CD4-positive, CD25-positive, alpha-beta regulatory T cell (primary cell): Measurements from ENCODE around the gene VWA8. TPM values are rescaled to one million over a fixed set of nuclear protein-coding genes. Genes with fewer than 3 reads are reported as not detected.
A peak's percentile ranks its signal among the peaks of the same experiment; 100 is the strongest.

Experiments used
- ATAC-seq, 2 donors: fragments of 150-1000 bp; cut with Tn5 transposase; one replicate each; pipeline ENCODE4 v1.10.0; 2021; ENCODE audit warnings: low read depth in 2 of 2, moderate number of reproducible peaks in 2 of 2, moderate library complexity in 1 of 2
- DNase-seq, 3 donors: peaks; one replicate each; pipeline versions ENCODE4 v3.0.0 to v3.0.0-alpha.2; 2012 to 2022; ENCODE audit warnings: mixed read lengths in 1 of 3
- H3K27ac ChIP-seq: one replicate; pipeline ENCODE4 v1.7.0; 2013; ENCODE audit warnings: mild to moderate bottlenecking, low read length; ENCODE audit not compliant: insufficient read depth, poor library complexity, severe bottlenecking
- H3K27me3 ChIP-seq: one replicate; pipeline ENCODE4 v1.7.0; 2013; ENCODE audit warnings: low read length; ENCODE audit not compliant: control insufficient read depth, insufficient read depth
- H3K36me3 ChIP-seq: one replicate; pipeline ENCODE4 v1.7.0; 2013; ENCODE audit warnings: mild to moderate bottlenecking, low read length, moderate library complexity; ENCODE audit not compliant: control insufficient read depth, insufficient read depth
- H3K4me1 ChIP-seq: 2 replicates; pipeline ENCODE4 v1.7.0; 2013; ENCODE audit warnings: mild to moderate bottlenecking, low read length; ENCODE audit not compliant: insufficient read depth, control insufficient read depth, poor library complexity, severe bottlenecking
- H3K4me3 ChIP-seq: one replicate; pipeline ENCODE4 v1.7.0; 2013; ENCODE audit warnings: low read depth, mild to moderate bottlenecking, low read length, moderate library complexity
- H3K9me3 ChIP-seq, 2 experiments: 1 replicate in 1 of 2; 2 replicates in 1 of 2; pipeline ENCODE4 v1.7.0; 2013; ENCODE audit warnings: low read length in 2 of 2, mild to moderate bottlenecking in 1 of 2, moderate library complexity in 1 of 2; ENCODE audit not compliant: control insufficient read depth in 2 of 2
- H3K27ac Mint-ChIP-seq, 3 donors: one replicate each; pipeline ENCODE4 v1.8.0; 2020 to 2022; ENCODE audit warnings: mild to moderate bottlenecking in 3 of 3, mixed read lengths in 3 of 3, moderate library complexity in 2 of 3
- H3K27me3 Mint-ChIP-seq: one replicate; pipeline ENCODE4 v1.8.0; 2022; ENCODE audit warnings: mild to moderate bottlenecking, mixed read lengths
- H3K36me3 Mint-ChIP-seq: one replicate; pipeline ENCODE4 v1.8.0; 2020; ENCODE audit warnings: mixed read lengths
- H3K4me1 Mint-ChIP-seq, 4 donors: one replicate each; pipeline ENCODE4 v1.8.0; 2020 to 2022; ENCODE audit warnings: mixed read lengths in 4 of 4, mild to moderate bottlenecking in 1 of 4
- H3K4me3 Mint-ChIP-seq, 4 donors: one replicate each; pipeline ENCODE4 v1.8.0; 2020 to 2022; ENCODE audit warnings: mild to moderate bottlenecking in 4 of 4, mixed read lengths in 4 of 4, moderate library complexity in 3 of 4
- H3K9me3 Mint-ChIP-seq, 7 donors: one replicate each; pipeline ENCODE4 v1.8.0; 2020 to 2022; ENCODE audit warnings: mixed read lengths in 7 of 7, mild to moderate bottlenecking in 3 of 7, moderate library complexity in 2 of 7
- polyA plus RNA-seq, 4 donors: library from polyadenylated mRNA; unstranded; fragments of 300-500 nt; fragmentation: Illumina TruSeq; gene quantifications; one replicate each; pipeline ENCODE4 v1.2.3, GENCODE V29; 2021
- total RNA-seq: library from RNA; stranded (reverse); gene quantifications from one replicate; pipeline ENCODE4 v1.2.3, GENCODE V29; 2022

VWA8 gene
- total and polyA plus RNA-seq, 5 donors from 2014 or later: 4.0 to 22.8 (median 4.5) TPM

GRCh38 chr13:41774605-41775218, 186.2 kb downstream of the VWA8 start:
- H3K9me3 Mint-ChIP-seq: no peaks in the 10 kb centered on the region
- Histone ChIP-seq H3K36me3 (peaks cover 7% of the 10 kb centered on the region), H3K9me3 (no peaks in the 10 kb centered on the region), H3K4me1 (no peaks in the 10 kb centered on the region), H3K27ac (no peak overlapping the region), H3K27me3 (no peaks in the 10 kb centered on the region), H3K4me3 (no peak overlapping the region)
- ATAC-seq: no peak
- H3K27me3 Mint-ChIP-seq: no peaks in the 10 kb centered on the region
- DNase-seq: no peak
- peaks cover 24% of the 10 kb centered on the region for H3K36me3 Mint-ChIP-seq
- H3K4me3 Mint-ChIP-seq: no peak overlapping the region
- H3K27ac Mint-ChIP-seq: no peak overlapping the region
- peaks cover 0 to 9% (median 0%) of the 10 kb centered on the region in 4 donors for H3K4me1 Mint-ChIP-seq

- Histone ChIP-seq H3K9me3 (no peaks in the 10 kb centered on the region), H3K4me3 (no peak overlapping the region), H3K27ac (no peak overlapping the region), H3K36me3 (no peaks in the 10 kb centered on the region), H3K27me3 (no peaks in the 10 kb centered on the region), H3K4me1 (no peaks in the 10 kb centered on the region)
- Mint-ChIP-seq H3K4me3 (no peak overlapping the region), H3K27ac (no peak overlapping the region), H3K4me1 (peaks cover 2 to 10% (median 8%) of the 10 kb centered on the region in 4 donors), H3K27me3 (no peaks in the 10 kb centered on the region), H3K9me3 (no peaks in the 10 kb centered on the region), H3K36me3 (peaks cover 34% of the 10 kb centered on the region)
- DNase-seq: no peak
- ATAC-seq: no peak
Observed at GRCh38 chr13:41767801-41768200, 193.1 kb downstream of the VWA8 start.

- H3K27ac Mint-ChIP-seq: peak overlapping the region in 1 of 3 donors; percentile 59
- Histone ChIP-seq H3K4me3 (no peak overlapping the region), H3K36me3 (peaks cover 3% of the 10 kb centered on the region), H3K27me3 (no peaks in the 10 kb centered on the region), H3K27ac (no peak overlapping the region), H3K9me3 (no peaks in the 10 kb centered on the region), H3K4me1 (no peaks in the 10 kb centered on the region)
- peaks cover 2 to 10% (median 8%) of the 10 kb centered on the region in 4 donors for H3K4me1 Mint-ChIP-seq
- H3K4me3 Mint-ChIP-seq: no peak overlapping the region
- no peaks in the 10 kb centered on the region for H3K9me3 Mint-ChIP-seq
- DNase-seq (no peak), ATAC-seq (no peak)
- no peaks in the 10 kb centered on the region for H3K27me3 Mint-ChIP-seq
- peaks cover 38% of the 10 kb centered on the region for H3K36me3 Mint-ChIP-seq
Observed at GRCh38 chr13:41766439-41766838, 194.5 kb downstream of the VWA8 start.

GRCh38 chr13:41765813-41766212, 195.1 kb downstream of the VWA8 start:
- no peak for DNase-seq
- no peak overlapping the region for H3K27ac Mint-ChIP-seq
- Histone ChIP-seq H3K27ac (no peak overlapping the region), H3K36me3 (peaks cover 3% of the 10 kb centered on the region), H3K27me3 (no peaks in the 10 kb centered on the region), H3K9me3 (no peaks in the 10 kb centered on the region), H3K4me3 (no peak overlapping the region), H3K4me1 (no peaks in the 10 kb centered on the region)
- H3K4me3 Mint-ChIP-seq: no peak overlapping the region
- ATAC-seq: no peak
- peaks cover 2 to 10% (median 8%) of the 10 kb centered on the region in 4 donors for H3K4me1 Mint-ChIP-seq
- no peaks in the 10 kb centered on the region for H3K9me3 Mint-ChIP-seq
- no peaks in the 10 kb centered on the region for H3K27me3 Mint-ChIP-seq
- H3K36me3 Mint-ChIP-seq: peaks cover 41% of the 10 kb centered on the region

- no peaks in the 10 kb centered on the region for H3K27me3 Mint-ChIP-seq
- DNase-seq (no peak), ATAC-seq (no peak)
- Histone ChIP-seq H3K4me3 (no peak overlapping the region), H3K36me3 (peaks cover 3% of the 10 kb centered on the region), H3K9me3 (no peaks in the 10 kb centered on the region), H3K27me3 (no peaks in the 10 kb centered on the region), H3K4me1 (no peaks in the 10 kb centered on the region), H3K27ac (no peak overlapping the region)
- peak overlapping the region in 1 of 3 donors; percentile 7 for H3K27ac Mint-ChIP-seq
- no peak overlapping the region for H3K4me3 Mint-ChIP-seq
- peaks cover 2 to 10% (median 8%) of the 10 kb centered on the region in 4 donors for H3K4me1 Mint-ChIP-seq
- H3K9me3 Mint-ChIP-seq: no peaks in the 10 kb centered on the region
- H3K36me3 Mint-ChIP-seq: peaks cover 47% of the 10 kb centered on the region
Observed at GRCh38 chr13:41765020-41765419, 195.9 kb downstream of the VWA8 start.

GRCh38 chr13:41764558-41764957, 196.4 kb downstream of the VWA8 start:
- no peaks in the 10 kb centered on the region for H3K9me3 Mint-ChIP-seq
- H3K27ac Mint-ChIP-seq: peak overlapping the region in 1 of 3 donors; percentile 45
- no peak for ATAC-seq
- no peak overlapping the region for H3K4me3 Mint-ChIP-seq
- Histone ChIP-seq H3K4me1 (no peaks in the 10 kb centered on the region), H3K9me3 (no peaks in the 10 kb centered on the region), H3K36me3 (peaks cover 3% of the 10 kb centered on the region), H3K27me3 (no peaks in the 10 kb centered on the region), H3K27ac (no peak overlapping the region), H3K4me3 (no peak overlapping the region)
- peaks cover 2 to 10% (median 8%) of the 10 kb centered on the region in 4 donors for H3K4me1 Mint-ChIP-seq
- peak in 1 of 3 donors; percentile 43 for DNase-seq
- peaks cover 44% of the 10 kb centered on the region for H3K36me3 Mint-ChIP-seq
- no peaks in the 10 kb centered on the region for H3K27me3 Mint-ChIP-seq

GRCh38 chr13:41763782-41764181, 197.1 kb downstream of the VWA8 start:
- DNase-seq: no peak
- Histone ChIP-seq H3K9me3 (no peaks in the 10 kb centered on the region), H3K4me1 (no peaks in the 10 kb centered on the region), H3K27ac (no peak overlapping the region), H3K27me3 (no peaks in the 10 kb centered on the region), H3K36me3 (peaks cover 3% of the 10 kb centered on the region), H3K4me3 (no peak overlapping the region)
- Mint-ChIP-seq H3K36me3 (peaks cover 42% of the 10 kb centered on the region), H3K27me3 (no peaks in the 10 kb centered on the region), H3K4me3 (no peak overlapping the region), H3K9me3 (no peaks in the 10 kb centered on the region), H3K4me1 (peaks cover 6 to 10% (median 8%) of the 10 kb centered on the region in 4 donors), H3K27ac (peak overlapping the region in 1 of 3 donors; percentile 21)
- ATAC-seq: no peak

GRCh38 chr13:41762796-41763195, 198.1 kb downstream of the VWA8 start:
- H3K9me3 Mint-ChIP-seq: no peaks in the 10 kb centered on the region
- Histone ChIP-seq H3K27ac (no peak overlapping the region), H3K9me3 (no peaks in the 10 kb centered on the region), H3K4me1 (no peaks in the 10 kb centered on the region), H3K36me3 (peaks cover 3% of the 10 kb centered on the region), H3K27me3 (no peaks in the 10 kb centered on the region), H3K4me3 (no peak overlapping the region)
- no peak for DNase-seq
- ATAC-seq: no peak
- H3K27ac Mint-ChIP-seq: no peak overlapping the region
- H3K36me3 Mint-ChIP-seq: peaks cover 44% of the 10 kb centered on the region
- peaks cover 6 to 10% (median 8%) of the 10 kb centered on the region in 4 donors for H3K4me1 Mint-ChIP-seq
- no peaks in the 10 kb centered on the region for H3K27me3 Mint-ChIP-seq
- H3K4me3 Mint-ChIP-seq: no peak overlapping the region
